D721Med (cell line): ENCODE results near the gene PREP.

Experiments used
- DNase-seq: peaks from one replicate; pipeline ENCODE4 v3.0.0; 2011; ENCODE audit warnings: low spot score; ENCODE audit not compliant: insufficient read length
- FAIRE-seq: peaks from 2 replicates; lab custom pipeline; 2011; peaks lifted over from hg19 to GRCh38; lab: Jason Lieb, UNC
- CTCF ChIP-seq: IDR thresholded peaks from 2 replicates; pipeline ENCODE4 v1.5.1; 2012; ENCODE audit warnings: mild to moderate bottlenecking, control low read depth; ENCODE audit not compliant: insufficient read depth; ENCODE audit errors: missing control alignments

PREP gene

DNA sequence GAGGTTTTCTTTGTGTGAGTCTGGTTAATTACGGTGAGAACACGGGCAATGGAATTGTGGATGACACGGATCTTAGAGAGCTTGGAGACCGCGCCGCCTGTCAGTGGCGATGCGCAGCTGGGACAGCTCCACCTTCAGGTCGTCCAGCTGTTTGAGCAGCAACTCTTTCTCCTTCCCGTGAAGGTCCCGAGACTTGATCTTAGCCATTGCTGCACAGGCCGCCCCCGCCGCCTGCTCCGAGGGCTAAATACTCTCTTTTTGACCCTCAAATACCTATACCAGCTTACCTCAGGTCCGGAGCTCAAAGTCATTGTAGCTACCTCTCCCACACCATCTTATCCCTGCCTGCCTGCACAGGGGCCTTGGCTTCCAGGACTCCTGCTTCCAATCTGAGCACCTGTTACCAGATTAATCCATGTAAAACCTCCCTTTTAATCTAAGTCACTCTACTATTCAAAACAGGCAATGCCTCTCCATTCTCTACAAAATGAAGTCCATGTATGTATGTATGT, 100.2 kb downstream of the PREP start:
- DNase-seq (no peak), FAIRE-seq (no peak)
- no peak for TF ChIP-seq CTCF

GRCh38 chr6:105301756-105302616, 100.9 kb downstream of the PREP start:
- TF ChIP-seq CTCF: no peak
- DNase-seq (no peak), FAIRE-seq (no peak)

DNA sequence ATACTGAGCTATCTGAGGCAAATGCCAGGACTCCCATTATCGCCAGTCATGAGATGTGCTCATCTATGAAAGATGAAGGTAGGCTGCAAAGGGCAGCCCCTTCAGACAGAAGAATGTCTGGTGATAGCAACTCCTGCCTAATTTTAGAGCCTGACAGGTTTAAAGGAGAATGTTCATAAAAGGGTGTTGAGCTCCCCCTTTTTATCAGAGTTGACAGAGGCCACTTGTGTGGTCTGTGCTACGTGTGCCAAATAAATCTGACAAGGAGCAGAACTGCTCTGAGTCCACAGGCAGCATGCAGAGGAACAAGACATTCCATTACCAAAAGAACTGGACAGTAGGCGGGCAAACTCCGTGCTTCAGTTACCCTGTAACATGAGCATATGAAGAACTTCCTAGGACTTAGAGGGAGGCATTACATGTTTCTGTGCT, 101.8 kb downstream of the PREP start:
- TF ChIP-seq CTCF: no peak
- no peak for DNase-seq
- no peak for FAIRE-seq

DNA sequence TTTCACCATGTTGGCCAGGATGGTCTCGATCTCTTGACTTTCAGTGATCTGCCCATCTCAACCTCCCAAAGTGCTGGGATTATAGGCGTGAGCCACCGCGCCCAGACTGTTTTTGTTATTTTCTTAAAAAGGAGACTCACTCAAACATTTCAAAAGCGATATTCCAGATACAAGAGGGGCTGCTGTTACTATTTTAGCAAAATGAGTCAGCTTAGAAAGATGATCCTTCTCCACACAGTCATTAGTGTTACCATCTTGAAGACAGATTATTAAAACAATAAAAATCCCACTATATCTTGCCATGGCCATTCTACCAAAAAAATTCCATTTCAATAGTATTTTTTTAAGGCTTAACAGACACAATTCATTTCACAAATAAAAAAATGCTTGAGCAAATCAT, 102.8 kb downstream of the PREP start:
- TF ChIP-seq CTCF: no peak
- DNase-seq (no peak), FAIRE-seq (no peak)

- no peak for FAIRE-seq
- no peak for TF ChIP-seq CTCF
- no peak for DNase-seq
Measured at GRCh38 chr6:105294129-105294528, 108.8 kb downstream of the PREP start.

DNA sequence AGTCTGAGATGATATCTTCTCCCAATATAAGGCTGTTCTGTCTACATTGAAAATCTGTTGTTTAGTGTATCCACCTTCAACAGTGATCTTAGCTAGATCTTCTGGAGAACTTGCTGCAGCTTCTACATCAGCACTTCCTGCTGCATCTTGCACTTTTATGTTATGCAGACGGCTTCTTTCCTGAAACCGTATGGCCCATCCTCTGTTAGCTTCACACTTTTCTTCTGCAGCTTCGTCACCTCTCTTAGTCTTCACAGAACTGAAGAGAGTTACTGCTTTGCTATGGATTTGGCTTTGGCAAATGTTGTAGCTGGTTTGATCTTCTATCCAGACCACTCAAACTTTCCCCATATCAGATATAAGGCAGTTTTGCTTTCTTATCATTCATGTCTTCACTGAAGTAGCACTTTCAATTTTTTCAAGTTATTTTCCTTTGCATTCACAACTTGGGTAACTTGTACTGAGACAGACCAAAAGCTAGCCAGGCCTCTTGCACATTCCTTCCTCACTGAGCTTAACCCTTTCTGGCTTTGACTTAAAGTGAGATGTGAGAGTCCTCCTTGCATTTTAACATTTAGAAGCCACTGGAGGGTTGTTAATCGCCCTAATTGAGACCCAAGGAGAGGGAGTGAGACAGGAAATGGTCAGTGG, 110.1 kb downstream of the PREP start:
- FAIRE-seq (no peak), DNase-seq (no peak)
- no peak for TF ChIP-seq CTCF
